ENCODE results near the gene SLC38A2. TPM values are rescaled to one million over a fixed set of nuclear protein-coding genes. Genes with fewer than 3 reads are reported as not detected.

The SLC38A2 gene
- total RNA-seq, 4 donors from 2014 or later: 104 to 300 (median 229) TPM

DNA sequence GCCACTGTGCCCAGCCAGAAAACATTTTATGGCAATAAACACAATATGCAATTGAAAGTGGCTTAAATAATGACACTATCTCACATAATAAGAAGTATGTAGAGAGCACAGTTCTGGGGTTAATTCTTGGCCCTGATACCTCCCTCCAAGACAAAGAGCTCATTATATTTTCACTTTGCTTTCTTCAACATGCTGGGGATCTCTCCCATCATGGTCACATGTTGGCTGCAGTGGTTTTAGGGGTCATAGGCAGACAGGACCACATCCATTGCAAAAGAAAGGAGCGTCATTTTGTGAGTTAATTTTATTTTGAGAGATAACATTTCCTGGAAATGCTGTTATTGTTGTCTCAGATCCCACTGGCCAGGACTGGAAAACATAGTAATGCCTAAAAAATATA, 8.3 kb upstream of the SLC38A2 start:
- in situ Hi-C loops (cut with MboI; ENCODE audit: low pct_ligation_motif_present in 1 of 4, low pct_unique_long_range_greater_than_20kb in 1 of 4, low sequenced_read_pairs in 3 of 4): loop anchor here in 1 of 4 donors (10.0 to 25.0 kb wide), 2 partner anchors 94 to 644 kb away; partner anchors contain the start of gene ARID2
- WGBS, 2 donors (ENCODE audit: low coverage in 1 of 2): 88 to 100% methylated on average over 1 of the region's 1 CpG
- H3K27me3 ChIP-seq: no peaks in the 10 kb centered on the region
- TF ChIP-seq POLR2AphosphoS5 (IDR thresholded peaks at IDR 0.05): no peak
- no peak for TF ChIP-seq EP300 (IDR thresholded peaks at IDR 0.05; ENCODE audit: low read depth)
- no peak for TF ChIP-seq POLR2A (IDR thresholded peaks at IDR 0.05)
- TF ChIP-seq, protein P1, sequence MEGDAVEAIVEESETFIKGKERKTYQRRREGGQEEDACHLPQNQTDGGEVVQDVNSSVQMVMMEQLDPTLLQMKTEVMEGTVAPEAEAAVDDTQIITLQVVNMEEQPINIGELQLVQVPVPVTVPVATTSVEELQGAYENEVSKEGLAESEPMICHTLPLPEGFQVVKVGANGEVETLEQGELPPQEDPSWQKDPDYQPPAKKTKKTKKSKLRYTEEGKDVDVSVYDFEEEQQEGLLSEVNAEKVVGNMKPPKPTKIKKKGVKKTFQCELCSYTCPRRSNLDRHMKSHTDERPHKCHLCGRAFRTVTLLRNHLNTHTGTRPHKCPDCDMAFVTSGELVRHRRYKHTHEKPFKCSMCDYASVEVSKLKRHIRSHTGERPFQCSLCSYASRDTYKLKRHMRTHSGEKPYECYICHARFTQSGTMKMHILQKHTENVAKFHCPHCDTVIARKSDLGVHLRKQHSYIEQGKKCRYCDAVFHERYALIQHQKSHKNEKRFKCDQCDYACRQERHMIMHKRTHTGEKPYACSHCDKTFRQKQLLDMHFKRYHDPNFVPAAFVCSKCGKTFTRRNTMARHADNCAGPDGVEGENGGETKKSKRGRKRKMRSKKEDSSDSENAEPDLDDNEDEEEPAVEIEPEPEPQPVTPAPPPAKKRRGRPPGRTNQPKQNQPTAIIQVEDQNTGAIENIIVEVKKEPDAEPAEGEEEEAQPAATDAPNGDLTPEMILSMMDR (IDR thresholded peaks at IDR 0.05): no peak
- H3K4me1 ChIP-seq: peaks cover 7 to 27% (median 17%) of the 10 kb centered on the region in 4 donors
- no peaks in the 10 kb centered on the region for H3K9me3 ChIP-seq
- no peak overlapping the region for H3K27ac ChIP-seq
- no peak for DNase-seq
- intact Hi-C loops (cut with DNase I; ENCODE audit: low total_unique reads): loop anchor here (10.0 kb wide), 1 partner anchor 116 kb away; the partner anchor contains the start of gene SLC38A1
- H3K36me3 ChIP-seq: no peaks in the 10 kb centered on the region
- H3K4me3 ChIP-seq: no peak overlapping the region

DNA sequence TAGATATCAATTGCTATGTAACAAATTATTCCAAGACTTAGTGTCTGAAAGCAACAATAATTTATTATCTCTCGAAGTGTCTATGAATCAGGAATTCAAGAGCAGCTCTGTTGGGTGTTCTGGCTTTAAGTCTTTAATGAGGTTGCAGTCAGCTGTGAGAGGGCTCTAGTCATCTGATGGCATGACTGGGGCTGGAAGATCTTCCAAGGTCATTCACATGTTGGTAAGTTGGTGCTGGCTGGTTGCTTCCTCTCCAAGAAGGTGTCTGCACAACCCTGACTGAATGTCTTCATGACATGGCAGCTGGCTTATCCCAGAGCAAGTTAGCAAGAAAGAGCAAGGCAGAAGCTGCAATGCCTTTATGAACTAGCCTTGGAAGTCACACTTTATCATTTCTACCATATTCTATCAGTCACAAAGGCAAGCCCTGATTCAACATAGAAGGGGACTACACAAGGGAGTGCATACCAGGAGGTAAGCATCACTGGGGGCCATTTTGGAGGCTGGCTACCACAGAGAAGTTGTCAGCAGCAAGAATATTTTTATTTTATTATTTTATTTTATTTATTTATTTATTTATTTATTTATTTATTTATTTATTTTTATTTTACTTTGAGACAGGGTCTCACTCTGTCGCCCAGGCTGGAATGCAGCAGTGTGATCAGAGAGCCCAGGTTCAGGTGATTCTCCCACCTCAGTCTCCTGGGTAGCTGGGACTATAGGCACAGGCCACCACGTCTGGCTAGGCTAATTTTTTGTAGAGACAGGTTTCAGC, 7.6 kb upstream of the SLC38A2 start:
- peaks cover 1 to 20% (median 15%) of the 10 kb centered on the region in 4 donors for H3K4me1 ChIP-seq
- H3K27ac ChIP-seq: no peak overlapping the region
- DNase-seq: no peak
- no peaks in the 10 kb centered on the region for H3K27me3 ChIP-seq
- intact Hi-C loops (cut with DNase I; ENCODE audit: low total_unique reads) (loop anchor here (10.0 kb wide), 1 partner anchor 115 kb away; the partner anchor contains the start of gene SLC38A1), in situ Hi-C loops (cut with MboI; ENCODE audit: low pct_ligation_motif_present in 1 of 4, low pct_unique_long_range_greater_than_20kb in 1 of 4, low sequenced_read_pairs in 3 of 4) (loop anchor here in 1 of 4 donors (10.0 to 25.0 kb wide), 2 partner anchors 95 to 643 kb away; partner anchors contain the start of gene ARID2)
- WGBS, 2 donors (ENCODE audit: low coverage in 1 of 2): 96 to 100% methylated on average over 1 to 3 of the region's 3 CpGs
- no peaks in the 10 kb centered on the region for H3K36me3 ChIP-seq
- no peaks in the 10 kb centered on the region for H3K9me3 ChIP-seq
- TF ChIP-seq POLR2AphosphoS5 (IDR thresholded peaks at IDR 0.05): no peak
- TF ChIP-seq POLR2A (IDR thresholded peaks at IDR 0.05): no peak
- TF ChIP-seq, protein P1 (IDR thresholded peaks at IDR 0.05): no peak
- no peak for TF ChIP-seq EP300 (IDR thresholded peaks at IDR 0.05; ENCODE audit: low read depth)
- no peak overlapping the region for H3K4me3 ChIP-seq

DNA sequence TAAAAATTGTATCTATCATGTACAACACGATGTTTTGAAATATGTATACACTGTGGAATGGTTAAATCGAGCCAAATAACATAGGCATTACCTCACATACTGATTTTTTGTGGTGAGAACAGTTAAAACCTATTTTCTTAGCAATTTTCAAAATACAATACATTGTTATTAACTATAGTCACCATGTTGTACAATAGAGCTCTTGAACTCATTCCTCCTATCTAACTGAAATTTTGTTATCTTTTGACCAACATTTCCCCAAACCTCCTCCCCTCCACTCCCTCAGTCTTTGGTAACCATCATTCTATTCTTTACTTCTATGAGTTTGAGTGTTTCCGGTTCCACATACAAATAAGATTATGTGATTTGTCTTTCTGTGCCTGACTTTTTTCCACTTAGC, 6.8 kb upstream of the SLC38A2 start:
- peaks cover 0 to 12% (median 7%) of the 10 kb centered on the region in 4 donors for H3K4me1 ChIP-seq
- TF ChIP-seq POLR2A (IDR thresholded peaks at IDR 0.05): no peak
- TF ChIP-seq POLR2AphosphoS5 (IDR thresholded peaks at IDR 0.05): no peak
- TF ChIP-seq, protein P1 (IDR thresholded peaks at IDR 0.05): no peak
- TF ChIP-seq EP300 (IDR thresholded peaks at IDR 0.05; ENCODE audit: low read depth): no peak
- H3K4me3 ChIP-seq: no peak overlapping the region
- no peaks in the 10 kb centered on the region for H3K27me3 ChIP-seq
- H3K36me3 ChIP-seq: no peaks in the 10 kb centered on the region
- WGBS, 2 donors (ENCODE audit: low coverage in 1 of 2): 85 to 97% methylated on average over 3 of the region's 3 CpGs
- no peak overlapping the region for H3K27ac ChIP-seq
- intact Hi-C loops (cut with DNase I; ENCODE audit: low total_unique reads): no loop called here
- H3K9me3 ChIP-seq: no peaks in the 10 kb centered on the region
- DNase-seq: no peak
- in situ Hi-C loops (cut with MboI; ENCODE audit: low pct_ligation_motif_present in 1 of 4, low pct_unique_long_range_greater_than_20kb in 1 of 4, low sequenced_read_pairs in 3 of 4): loop anchor here in 1 of 4 donors (25.0 kb wide), 1 partner anchor 642 kb away; the partner anchor contains the start of gene ARID2

DNA sequence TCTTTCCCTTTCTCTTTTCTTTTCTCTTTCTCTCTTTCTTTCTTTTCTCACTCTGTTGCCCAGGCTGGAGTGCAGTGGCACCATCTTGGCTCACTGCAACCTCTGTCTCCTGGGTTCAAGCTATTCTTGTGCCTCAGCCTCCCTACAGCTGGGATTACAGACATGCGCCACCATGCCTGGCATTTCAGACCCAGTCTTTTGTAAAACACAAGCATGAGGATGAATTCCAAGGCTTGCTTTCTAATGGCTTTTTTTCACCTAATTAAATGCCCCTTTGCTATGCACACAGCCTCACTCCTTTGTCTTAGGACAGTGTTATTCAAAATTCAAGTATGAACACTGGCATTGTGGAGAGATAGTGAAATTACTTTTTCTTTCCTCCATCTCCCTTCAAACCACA, 6.0 kb upstream of the SLC38A2 start:
- in situ Hi-C loops (cut with MboI; ENCODE audit: low pct_ligation_motif_present in 1 of 4, low pct_unique_long_range_greater_than_20kb in 1 of 4, low sequenced_read_pairs in 3 of 4): loop anchor here in 1 of 4 donors (25.0 kb wide), 1 partner anchor 641 kb away; the partner anchor contains the start of gene ARID2
- 100% methylated on average over 1 of the region's 1 CpG for WGBS, 2 donors (ENCODE audit: low coverage in 1 of 2)
- intact Hi-C loops (cut with DNase I; ENCODE audit: low total_unique reads): no loop called here

More for the DNA sequence above, 6.0 kb upstream of the SLC38A2 start:
- no peaks in the 10 kb centered on the region for H3K36me3 ChIP-seq
- no peak overlapping the region for H3K27ac ChIP-seq
- H3K4me3 ChIP-seq: no peak overlapping the region
- peaks cover 0 to 19% (median 8%) of the 10 kb centered on the region in 4 donors for H3K4me1 ChIP-seq
- TF ChIP-seq POLR2AphosphoS5 (IDR thresholded peaks at IDR 0.05) (no peak), EP300 (IDR thresholded peaks at IDR 0.05; ENCODE audit: low read depth) (no peak), POLR2A (IDR thresholded peaks at IDR 0.05) (no peak)
- TF ChIP-seq, protein P1 (IDR thresholded peaks at IDR 0.05): no peak
- H3K27me3 ChIP-seq: no peaks in the 10 kb centered on the region
- DNase-seq: no peak
- no peaks in the 10 kb centered on the region for H3K9me3 ChIP-seq

All from transverse colon (tissue), 4 donors.